Nephron (organoid): Measurements from ENCODE around the gene FRS3.

Source experiments
- H3K27ac Mint-ChIP-seq, 3 experiments: 2 replicates each; pipeline ENCODE4 v1.8.0; 2020; ENCODE audit warnings: mixed read lengths in 3 of 3, mild to moderate bottlenecking in 2 of 3, moderate library complexity in 1 of 3
- H3K27me3 Mint-ChIP-seq: 2 replicates; pipeline ENCODE4 v1.8.0; 2021; ENCODE audit warnings: low read depth, mild to moderate bottlenecking, moderate library complexity, mixed read lengths
- H3K36me3 Mint-ChIP-seq: 2 replicates; pipeline ENCODE4 v1.8.0; 2020; ENCODE audit warnings: low read depth, mixed read lengths
- H3K4me1 Mint-ChIP-seq: 2 replicates; pipeline ENCODE4 v1.8.0; 2020; ENCODE audit warnings: mixed read lengths
- H3K4me3 Mint-ChIP-seq, 3 experiments: 2 replicates each; pipeline ENCODE4 v1.8.0; 2020; ENCODE audit warnings: mild to moderate bottlenecking in 3 of 3, mixed read lengths in 3 of 3, moderate library complexity in 2 of 3
- H3K9me3 Mint-ChIP-seq: 2 replicates; pipeline ENCODE4 v1.8.0; 2020; ENCODE audit warnings: mixed read lengths
- TF ChIP-seq, protein P1 (sequence below), 3 experiments: fragments of 200-600 bp; sonication (generic); IDR thresholded peaks; one replicate each; pipeline ENCODE4 v1.5.0; 2021; ENCODE audit warnings: antibody characterized with exemption in 3 of 3; ENCODE audit not compliant: unreplicated experiment in 3 of 3

FRS3 gene

GRCh38 chr6:41744236-41744787 is 35.4 kb downstream of the FRS3 start:
- Mint-ChIP-seq H3K27me3 (no peaks in the 10 kb centered on the region), H3K4me3 (no peak overlapping the region), H3K36me3 (no peaks in the 10 kb centered on the region), H3K9me3 (no peaks in the 10 kb centered on the region), H3K27ac (no peak overlapping the region), H3K4me1 (peaks cover 6% of the 10 kb centered on the region)
- TF ChIP-seq, protein P1, sequence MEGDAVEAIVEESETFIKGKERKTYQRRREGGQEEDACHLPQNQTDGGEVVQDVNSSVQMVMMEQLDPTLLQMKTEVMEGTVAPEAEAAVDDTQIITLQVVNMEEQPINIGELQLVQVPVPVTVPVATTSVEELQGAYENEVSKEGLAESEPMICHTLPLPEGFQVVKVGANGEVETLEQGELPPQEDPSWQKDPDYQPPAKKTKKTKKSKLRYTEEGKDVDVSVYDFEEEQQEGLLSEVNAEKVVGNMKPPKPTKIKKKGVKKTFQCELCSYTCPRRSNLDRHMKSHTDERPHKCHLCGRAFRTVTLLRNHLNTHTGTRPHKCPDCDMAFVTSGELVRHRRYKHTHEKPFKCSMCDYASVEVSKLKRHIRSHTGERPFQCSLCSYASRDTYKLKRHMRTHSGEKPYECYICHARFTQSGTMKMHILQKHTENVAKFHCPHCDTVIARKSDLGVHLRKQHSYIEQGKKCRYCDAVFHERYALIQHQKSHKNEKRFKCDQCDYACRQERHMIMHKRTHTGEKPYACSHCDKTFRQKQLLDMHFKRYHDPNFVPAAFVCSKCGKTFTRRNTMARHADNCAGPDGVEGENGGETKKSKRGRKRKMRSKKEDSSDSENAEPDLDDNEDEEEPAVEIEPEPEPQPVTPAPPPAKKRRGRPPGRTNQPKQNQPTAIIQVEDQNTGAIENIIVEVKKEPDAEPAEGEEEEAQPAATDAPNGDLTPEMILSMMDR (IDR thresholded peaks at IDR 0.05; ENCODE audit: unreplicated experiment in 3 of 3), result no peak

GRCh38 chr6:41743406-41744235 is 36.1 kb downstream of the FRS3 start:
- Mint-ChIP-seq H3K36me3 (no peaks in the 10 kb centered on the region), H3K4me1 (peaks cover 6% of the 10 kb centered on the region), H3K4me3 (no peak overlapping the region), H3K27me3 (no peaks in the 10 kb centered on the region), H3K9me3 (no peaks in the 10 kb centered on the region), H3K27ac (no peak overlapping the region)
- TF ChIP-seq, protein P1 (IDR thresholded peaks at IDR 0.05; ENCODE audit: unreplicated experiment in 3 of 3), result no peak

GRCh38 chr6:41741625-41742490 is 37.8 kb downstream of the FRS3 start:
- TF ChIP-seq, protein P1 (IDR thresholded peaks at IDR 0.05; ENCODE audit: unreplicated experiment in 3 of 3), result no peak
- Mint-ChIP-seq H3K27me3 (peaks cover under 1% of the 10 kb centered on the region), H3K36me3 (no peaks in the 10 kb centered on the region), H3K9me3 (no peaks in the 10 kb centered on the region), H3K4me3 (no peak overlapping the region), H3K27ac (peak overlapping the region in 1 of 3 experiments; percentile 30), H3K4me1 (peaks cover 6% of the 10 kb centered on the region)

DNA sequence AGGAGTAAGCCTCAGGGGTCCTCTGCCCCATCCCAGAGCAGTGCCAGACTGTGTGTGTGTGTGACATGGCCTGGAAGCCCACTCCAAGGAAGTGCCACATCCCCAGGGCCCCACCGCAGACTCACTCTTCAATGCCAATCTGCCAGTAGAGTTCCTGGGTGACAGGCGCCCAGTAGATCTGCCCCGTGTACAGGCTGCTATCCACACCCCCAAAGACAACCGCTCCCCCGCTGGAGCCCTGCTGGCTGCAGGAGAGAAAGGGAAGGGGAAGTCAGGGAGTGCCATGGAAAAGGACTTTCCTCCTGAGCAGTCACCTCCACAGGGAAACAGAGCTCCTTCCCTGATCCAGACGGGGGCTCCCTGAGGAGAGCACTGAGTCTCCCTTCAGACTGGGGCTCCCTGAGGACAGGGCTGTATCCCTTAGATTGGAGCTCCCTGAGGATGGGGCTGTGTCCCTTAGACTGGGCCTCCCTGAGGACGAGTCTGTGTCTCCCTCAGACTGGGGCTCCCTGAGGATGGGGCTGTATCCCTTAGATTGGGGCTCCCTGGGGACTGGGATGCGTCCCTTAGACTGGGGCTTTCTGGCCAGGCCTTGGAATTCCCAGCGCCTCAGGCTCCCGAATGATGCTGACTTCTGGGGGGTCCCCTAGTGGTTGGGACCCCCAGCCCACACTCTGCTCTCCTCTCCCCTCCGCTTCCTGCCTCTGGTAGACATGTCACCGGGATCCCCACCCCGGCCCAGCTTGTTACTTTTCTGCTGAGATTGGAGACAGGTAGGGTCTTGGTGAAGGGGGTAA is 39.1 kb downstream of the FRS3 start:
- TF ChIP-seq, protein P1 (IDR thresholded peaks at IDR 0.05; ENCODE audit: unreplicated experiment in 3 of 3), result no peak
- Mint-ChIP-seq H3K27me3 (peaks cover 5% of the 10 kb centered on the region), H3K4me3 (no peak overlapping the region), H3K36me3 (no peaks in the 10 kb centered on the region), H3K9me3 (no peaks in the 10 kb centered on the region), H3K4me1 (peaks cover 6% of the 10 kb centered on the region), H3K27ac (no peak overlapping the region)

- H3K9me3 Mint-ChIP-seq, result no peaks in the 10 kb centered on the region
- H3K4me1 Mint-ChIP-seq, result peaks cover 6% of the 10 kb centered on the region
- peaks cover 5% of the 10 kb centered on the region for H3K27me3 Mint-ChIP-seq
- no peaks in the 10 kb centered on the region for H3K36me3 Mint-ChIP-seq
- H3K27ac Mint-ChIP-seq, result no peak overlapping the region
- TF ChIP-seq, protein P1 (IDR thresholded peaks at IDR 0.05; ENCODE audit: unreplicated experiment in 3 of 3), result no peak
- H3K4me3 Mint-ChIP-seq, result no peak overlapping the region
Observed at GRCh38 chr6:41739041-41739440, 40.7 kb downstream of the FRS3 start.
